Islet precursor cell (in vitro differentiated cells): Measurements from ENCODE around the gene PRKG1.

Source experiments
- DNase-seq: peaks from one replicate; pipeline ENCODE4 v3.0.0-alpha.2; 2018

The PRKG1 gene

GRCh38 chr10:51077074-51077473 is 2.8 kb downstream of the PRKG1 start:
- no peak for DNase-seq

DNA sequence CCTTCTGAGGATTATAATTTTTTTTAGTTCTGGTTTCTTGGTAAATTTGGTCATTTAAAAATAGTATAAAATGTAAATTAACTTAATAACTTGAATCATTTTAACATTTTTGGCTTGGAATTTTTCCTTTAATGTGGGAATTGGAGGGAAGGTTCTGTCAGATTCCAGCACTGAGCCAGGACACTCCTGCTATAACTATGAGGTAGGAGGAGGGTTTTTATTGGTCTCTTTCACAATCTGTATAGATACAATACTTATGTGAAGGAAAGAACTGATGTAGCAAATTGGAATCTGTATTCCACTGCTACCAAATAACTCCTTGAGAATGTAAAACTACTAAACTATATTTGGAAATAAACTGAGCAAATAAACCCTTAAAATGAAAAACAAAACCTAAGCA is 3.2 kb downstream of the PRKG1 start:
- no peak for DNase-seq

- peak; percentile 68 for DNase-seq
These were observed 5.0 kb downstream of the PRKG1 start for GRCh38 chr10:51079331-51079730.

DNA sequence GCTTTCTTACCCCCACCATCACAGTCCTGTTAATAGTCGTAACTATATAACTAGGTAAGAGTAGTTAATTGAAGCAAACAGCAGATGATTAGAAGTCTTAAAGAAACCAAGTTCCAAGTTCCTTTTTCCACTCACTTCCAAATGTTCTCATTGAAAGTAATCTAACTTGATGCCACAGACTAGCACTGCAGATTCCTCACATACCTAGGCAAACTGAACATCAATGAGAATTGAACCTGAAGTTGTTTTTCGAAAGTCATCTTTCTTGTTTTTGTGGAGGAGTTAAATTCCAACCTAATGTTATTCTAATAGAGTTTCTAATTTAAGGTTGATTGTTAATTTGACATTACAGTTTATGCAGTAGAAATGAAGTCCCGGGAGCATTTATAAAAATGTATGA is 5.5 kb downstream of the PRKG1 start:
- DNase-seq, result no peak

- no peak for DNase-seq
These were observed 6.2 kb downstream of the PRKG1 start for GRCh38 chr10:51080311-51081006.

DNA sequence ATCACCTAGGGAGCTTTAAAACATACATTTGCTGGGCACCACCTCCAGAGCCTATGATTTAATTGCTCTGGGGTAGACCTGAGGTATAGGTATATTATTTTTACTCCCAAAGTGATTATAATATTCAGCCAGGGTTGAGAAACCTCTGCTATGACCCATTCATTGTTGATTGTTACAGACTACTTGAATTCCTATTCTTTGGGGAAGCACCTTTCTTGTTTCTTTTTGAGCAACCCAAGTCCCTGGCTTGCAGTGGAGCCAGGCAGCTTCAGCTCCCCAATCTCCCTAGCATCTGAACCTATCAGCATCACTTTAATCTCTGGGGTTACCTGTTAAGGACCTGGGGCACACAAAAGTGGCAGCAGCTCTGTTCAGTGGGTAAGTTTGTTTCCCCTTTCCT is 8.6 kb downstream of the PRKG1 start:
- DNase-seq, result no peak

DNA sequence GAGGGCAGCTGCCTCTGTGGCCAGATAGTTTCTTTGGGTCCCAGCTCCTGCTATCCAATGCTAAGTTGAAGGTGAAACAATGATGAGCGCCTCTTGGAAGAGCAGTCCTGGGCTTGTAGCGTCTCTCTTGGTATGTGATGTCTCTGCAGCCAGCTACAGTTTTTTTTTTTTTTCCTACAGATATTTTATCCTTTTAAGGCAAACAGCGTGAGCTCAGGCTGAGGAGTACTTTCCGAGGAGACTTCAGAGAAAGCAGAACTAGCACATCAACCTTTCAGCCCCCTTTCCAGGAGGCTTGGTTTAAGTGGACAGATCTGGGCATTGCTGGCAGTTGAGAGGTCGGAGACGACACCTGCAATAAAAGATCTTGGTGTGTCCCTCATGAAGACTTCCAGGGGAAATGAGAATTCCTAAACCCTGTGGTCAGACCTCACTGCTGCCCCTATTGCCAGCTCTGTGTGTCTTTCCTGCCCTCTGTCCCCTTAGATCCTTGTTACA is 9.1 kb downstream of the PRKG1 start:
- DNase-seq, result peak; percentile 83

DNA sequence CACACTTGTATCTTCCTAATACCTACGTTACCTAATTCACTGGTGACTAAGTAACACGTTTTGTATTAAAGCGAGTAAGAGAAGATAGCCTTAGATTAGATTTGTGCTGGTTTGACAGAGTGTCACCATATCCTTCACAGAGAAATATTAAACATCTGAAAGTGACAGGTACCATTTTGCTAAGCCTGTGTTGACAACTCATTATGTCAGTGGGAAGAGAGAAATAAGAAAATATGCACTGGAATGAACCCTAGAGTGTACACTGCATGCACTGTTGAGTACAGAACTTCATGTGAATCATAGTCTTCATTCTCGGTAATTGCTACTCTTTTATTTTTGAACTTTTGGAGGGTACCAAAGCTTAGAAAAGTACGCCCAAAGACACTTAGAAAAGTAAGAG is 10.9 kb downstream of the PRKG1 start:
- DNase-seq, result no peak

- DNase-seq, result no peak
These were observed 12.4 kb downstream of the PRKG1 start for GRCh38 chr10:51086710-51087109.

GRCh38 chr10:51087114-51087513 is 12.8 kb downstream of the PRKG1 start:
- DNase-seq, result no peak

DNA sequence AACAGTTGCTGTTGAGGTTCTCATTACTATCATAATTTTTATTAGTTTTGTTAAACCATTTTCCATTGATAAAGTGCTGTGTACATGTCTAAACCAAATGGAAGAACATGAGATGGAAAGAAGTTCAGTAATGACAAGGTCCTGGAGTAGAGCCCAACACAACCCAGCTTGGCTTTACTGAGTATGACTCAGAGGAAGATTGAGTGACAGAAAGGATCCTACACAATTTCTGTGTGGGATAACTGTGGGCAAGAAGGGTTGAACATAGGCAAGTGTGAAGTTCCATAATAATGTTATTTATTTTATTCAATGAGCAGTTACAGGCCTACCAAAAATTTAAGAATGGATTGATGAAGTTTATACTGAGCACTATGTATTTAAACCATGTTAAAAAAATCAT is 15.9 kb downstream of the PRKG1 start:
- no peak for DNase-seq

GRCh38 chr10:51092402-51092801 is 18.1 kb downstream of the PRKG1 start:
- no peak for DNase-seq

GRCh38 chr10:51095444-51095843 is 21.2 kb downstream of the PRKG1 start:
- DNase-seq, result no peak

- DNase-seq, result peak; percentile 71
These were observed 23.3 kb downstream of the PRKG1 start for GRCh38 chr10:51097546-51097945.

DNA sequence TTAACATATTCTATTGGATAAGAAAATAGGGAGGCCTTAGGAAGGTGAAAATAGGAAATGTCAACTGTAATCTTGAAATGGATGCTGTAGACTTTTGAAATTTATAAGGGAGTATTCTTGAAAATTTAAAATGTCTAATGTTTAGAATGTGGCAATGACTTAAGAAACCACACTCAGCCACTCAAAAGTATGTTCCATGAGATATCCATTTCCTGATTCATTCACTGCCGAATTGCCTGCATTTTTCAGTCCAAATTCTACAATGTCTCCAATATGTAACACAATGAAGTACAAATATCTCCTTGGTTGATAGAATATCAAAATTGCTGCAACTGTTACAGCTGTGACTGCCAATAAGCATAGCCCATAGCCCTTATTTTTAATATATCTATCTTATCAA is 25.9 kb downstream of the PRKG1 start:
- DNase-seq, result no peak

- DNase-seq, result no peak
These were observed 29.4 kb downstream of the PRKG1 start for GRCh38 chr10:51103554-51104217.

- DNase-seq, result no peak
These were observed 32.1 kb downstream of the PRKG1 start for GRCh38 chr10:51106311-51106945.

- no peak for DNase-seq
These were observed 34.1 kb downstream of the PRKG1 start for GRCh38 chr10:51108406-51108805.

DNA sequence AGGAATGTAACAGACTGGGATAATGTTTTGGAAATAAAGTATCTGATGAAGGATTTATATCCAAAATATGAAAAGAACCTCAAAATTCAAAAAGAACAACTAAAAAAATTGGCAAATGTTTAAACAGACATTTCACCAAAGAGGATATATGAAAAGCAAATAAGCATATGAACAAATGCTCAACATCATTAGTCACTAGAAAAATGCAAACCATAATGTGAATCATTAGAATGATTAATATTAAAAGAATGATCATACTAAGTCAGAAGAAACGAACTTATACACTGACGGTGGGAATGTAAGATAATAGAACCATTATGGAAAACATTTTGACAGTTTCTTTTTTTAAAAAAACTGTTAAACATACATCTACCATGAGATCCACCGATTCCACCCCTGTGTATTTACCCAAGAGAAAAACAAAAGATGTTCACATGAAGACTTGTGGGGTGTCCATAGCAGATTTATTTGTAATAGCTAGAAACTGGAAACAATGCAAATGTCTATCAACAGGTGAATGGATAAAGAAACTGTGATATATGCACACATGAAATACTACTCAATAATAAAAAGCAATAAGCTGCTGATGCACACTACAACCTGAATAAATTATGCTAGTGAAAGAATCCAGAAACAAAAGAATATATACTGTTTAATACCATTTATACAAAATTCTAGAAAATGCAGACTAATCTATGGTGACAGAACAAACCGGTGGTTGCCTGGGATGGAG is 35.7 kb downstream of the PRKG1 start:
- no peak for DNase-seq

GRCh38 chr10:51112013-51112412 is 37.7 kb downstream of the PRKG1 start:
- no peak for DNase-seq

DNA sequence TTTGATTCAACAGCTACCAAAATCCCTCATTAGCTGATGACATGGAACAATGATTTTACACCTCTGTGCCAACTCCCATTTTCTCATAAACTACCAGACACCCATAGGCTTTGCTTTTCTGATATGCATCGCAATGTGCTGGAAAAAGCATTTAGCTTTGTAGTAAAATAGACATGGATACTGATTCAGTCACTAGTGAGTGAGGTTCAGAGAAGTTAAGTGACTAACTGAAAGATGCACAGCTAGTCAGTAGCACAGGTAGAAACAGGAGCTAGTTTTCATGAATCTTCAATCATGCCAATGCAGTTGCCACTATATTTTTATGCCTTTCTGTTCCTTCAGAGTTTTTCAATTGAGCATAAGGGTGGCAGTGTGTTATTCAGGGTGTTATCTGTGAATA is 38.7 kb downstream of the PRKG1 start:
- no peak for DNase-seq

- DNase-seq, result no peak
These were observed 42.9 kb downstream of the PRKG1 start for GRCh38 chr10:51117053-51117660.

DNA sequence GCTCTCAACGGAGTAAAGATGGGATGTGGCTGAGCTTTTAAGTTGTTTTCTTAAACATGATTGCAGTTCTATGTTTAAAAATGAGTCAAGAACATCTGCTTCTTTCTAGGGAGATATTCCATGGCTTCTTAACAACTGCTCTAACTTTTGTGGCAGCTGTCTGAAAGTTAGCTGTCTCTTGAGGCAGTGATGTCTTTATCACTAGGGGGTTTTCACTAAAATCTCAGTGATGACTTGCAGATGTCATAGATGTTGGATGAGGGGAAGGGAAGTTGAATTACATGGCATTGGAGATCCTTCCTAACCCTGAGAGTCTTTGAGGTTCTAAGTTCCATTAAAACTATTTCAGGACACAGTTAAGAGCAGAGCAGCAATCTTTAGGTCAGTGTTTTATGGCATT is 43.5 kb downstream of the PRKG1 start:
- DNase-seq, result no peak
